ENCODE results near the gene FLT1. TPM values are rescaled to one million over a fixed set of nuclear protein-coding genes. Genes with fewer than 3 reads are reported as not detected.

Gene FLT1
- total RNA-seq, 2 experiments from 2014 or later: 2.0 to 2.5 TPM

- peaks cover 32% of the 10 kb centered on the region for H3K27me3 Mint-ChIP-seq
- H3K9me3 Mint-ChIP-seq: peaks cover 6% of the 10 kb centered on the region
- DNase-seq: no peak
- CTCF ChIA-PET: no interaction called here
- no peak overlapping the region for H3K27ac Mint-ChIP-seq
- peaks cover 7% of the 10 kb centered on the region for H3K4me1 Mint-ChIP-seq
- POLR2A ChIA-PET: interaction anchor here (1.0 kb wide), 1 partner anchor 125 kb away, joined by 5 read pairs; the partner anchor contains the start of gene POMP
- peaks cover 6% of the 10 kb centered on the region for H3K36me3 Mint-ChIP-seq (ENCODE audit: low read depth)
- no peak overlapping the region for H3K4me3 Mint-ChIP-seq
Measured at GRCh38 chr13:28533441-28534166, 38.7 kb upstream of the FLT1 start.

DNA sequence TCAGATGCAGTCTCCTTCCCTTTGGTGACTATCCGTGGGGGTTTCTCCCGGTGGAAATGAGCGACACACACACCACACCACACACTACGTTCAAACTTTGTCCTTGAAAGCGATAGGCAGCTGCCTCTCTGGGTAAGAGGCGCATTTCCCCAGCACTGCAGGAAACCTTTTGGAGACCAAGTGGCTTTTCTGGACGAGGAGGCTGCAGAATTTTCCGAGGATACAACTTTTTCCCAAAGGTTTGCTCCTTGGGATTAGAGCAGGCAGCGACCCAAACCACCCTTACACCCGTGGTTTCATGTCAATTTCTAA is 38.2 kb upstream of the FLT1 start:
- POLR2A ChIA-PET: no interaction called here
- Mint-ChIP-seq H3K9me3 (peaks cover 6% of the 10 kb centered on the region), H3K27me3 (peaks cover 34% of the 10 kb centered on the region), H3K27ac (no peak overlapping the region), H3K36me3 (ENCODE audit: low read depth) (peaks cover 6% of the 10 kb centered on the region), H3K4me3 (no peak overlapping the region), H3K4me1 (peaks cover 7% of the 10 kb centered on the region)
- CTCF ChIA-PET: no interaction called here
- no peak for DNase-seq

DNA sequence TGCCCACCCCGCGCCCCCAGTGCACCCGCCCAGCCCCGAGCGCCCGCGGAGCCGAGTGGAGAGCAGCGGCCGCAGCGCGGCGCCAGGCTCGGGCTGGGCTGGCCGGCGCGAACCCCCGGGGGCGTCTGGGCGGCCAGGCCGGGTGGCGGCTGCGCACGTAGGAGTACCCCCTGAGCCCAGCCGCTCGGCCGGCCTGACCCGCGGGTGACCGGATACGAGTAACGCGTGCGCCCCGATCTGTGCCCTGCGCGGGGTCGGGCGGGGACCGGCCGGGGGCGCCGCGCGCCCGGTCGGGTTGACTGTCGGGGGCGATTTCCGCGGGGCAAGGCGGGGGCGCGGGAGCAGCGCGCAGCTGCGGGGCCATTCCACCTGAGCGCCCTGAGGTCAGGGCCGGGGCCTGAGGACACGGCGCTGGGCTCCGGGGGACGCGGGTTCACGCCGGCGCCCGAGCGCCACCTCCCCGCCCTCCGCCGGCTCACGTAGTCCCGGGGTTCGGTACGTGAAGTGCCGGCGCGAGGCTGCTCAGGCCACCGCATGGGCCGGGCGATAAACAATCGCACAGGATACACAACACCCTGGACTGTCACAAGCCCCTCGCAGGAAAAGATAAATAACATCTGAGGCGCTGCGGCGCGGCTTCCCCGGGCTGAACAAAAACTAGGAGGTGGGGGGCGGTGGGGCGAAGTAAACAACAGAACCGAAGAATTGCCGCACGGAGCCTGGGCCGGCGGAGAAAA is 37.6 kb upstream of the FLT1 start:
- H3K27ac Mint-ChIP-seq: no peak overlapping the region
- H3K4me1 Mint-ChIP-seq: peaks cover 7% of the 10 kb centered on the region
- H3K4me3 Mint-ChIP-seq: no peak overlapping the region
- peaks cover 40% of the 10 kb centered on the region for H3K27me3 Mint-ChIP-seq
- H3K9me3 Mint-ChIP-seq: peaks cover 6% of the 10 kb centered on the region
- ChIA-PET POLR2A (no interaction called here), CTCF (no interaction called here)
- H3K36me3 Mint-ChIP-seq (ENCODE audit: low read depth): peaks cover 6% of the 10 kb centered on the region
- no peak for DNase-seq

DNA sequence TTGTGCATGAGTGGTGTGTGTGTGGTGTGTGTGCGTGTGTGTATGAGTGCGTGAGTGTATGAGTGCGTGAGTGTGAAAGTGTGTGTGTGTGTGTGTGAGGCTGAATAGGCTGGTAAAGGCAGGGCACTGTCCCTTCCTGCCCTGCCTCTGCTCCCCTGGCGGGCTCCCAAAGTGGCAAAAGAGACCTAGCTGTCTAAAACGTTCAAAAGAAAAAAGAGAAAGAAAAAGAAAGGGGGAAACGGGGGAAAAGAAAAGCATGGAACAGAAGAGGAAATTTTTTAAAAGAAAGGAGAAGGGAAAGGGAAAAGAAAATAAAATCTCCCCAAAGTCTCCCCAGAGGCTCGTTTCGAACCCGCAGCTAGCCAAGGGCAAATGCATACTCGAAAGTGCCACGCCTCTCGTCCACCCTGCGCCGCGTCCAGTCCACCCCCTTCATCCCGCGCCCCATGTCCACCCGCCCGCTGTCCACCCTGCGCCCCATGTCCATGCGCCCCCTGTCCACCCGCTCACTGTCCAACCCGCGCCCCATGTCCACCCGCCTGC is 37.0 kb upstream of the FLT1 start:
- no peak overlapping the region for H3K4me3 Mint-ChIP-seq
- H3K36me3 Mint-ChIP-seq (ENCODE audit: low read depth): peaks cover 6% of the 10 kb centered on the region
- H3K27me3 Mint-ChIP-seq: peaks cover 39% of the 10 kb centered on the region
- H3K27ac Mint-ChIP-seq: no peak overlapping the region
- no peak for DNase-seq
- peaks cover 6% of the 10 kb centered on the region for H3K9me3 Mint-ChIP-seq
- POLR2A ChIA-PET: no interaction called here
- H3K4me1 Mint-ChIP-seq: peaks cover 7% of the 10 kb centered on the region
- CTCF ChIA-PET: no interaction called here

GRCh38 chr13:28531077-28531844 is 36.3 kb upstream of the FLT1 start:
- Mint-ChIP-seq H3K9me3 (peaks cover 4% of the 10 kb centered on the region), H3K36me3 (ENCODE audit: low read depth) (peaks cover 6% of the 10 kb centered on the region), H3K27ac (no peak overlapping the region), H3K27me3 (peaks cover 36% of the 10 kb centered on the region), H3K4me1 (peaks cover 7% of the 10 kb centered on the region), H3K4me3 (no peak overlapping the region)
- ChIA-PET CTCF (no interaction called here), POLR2A (no interaction called here)
- DNase-seq: no peak

DNA sequence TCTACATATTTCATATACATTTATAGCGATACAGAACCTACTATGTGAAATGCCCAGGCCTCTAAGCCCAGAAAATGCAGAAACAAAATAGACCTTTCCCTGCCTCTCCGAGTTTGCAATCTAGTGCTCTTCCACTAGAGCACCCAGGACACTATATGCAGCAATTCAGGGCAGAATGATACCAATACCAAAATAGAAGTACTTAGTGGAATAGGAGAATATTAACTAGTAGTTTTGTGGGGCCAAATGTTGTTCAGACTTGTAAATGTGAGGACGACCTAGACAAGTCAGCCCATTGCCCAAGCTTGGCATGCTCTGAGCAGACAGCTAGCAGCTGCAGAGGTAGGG is 35.8 kb upstream of the FLT1 start:
- CTCF ChIA-PET: no interaction called here
- H3K36me3 Mint-ChIP-seq (ENCODE audit: low read depth): peaks cover 6% of the 10 kb centered on the region
- no peak for DNase-seq
- H3K27me3 Mint-ChIP-seq: peaks cover 36% of the 10 kb centered on the region
- peaks cover 7% of the 10 kb centered on the region for H3K4me1 Mint-ChIP-seq
- H3K4me3 Mint-ChIP-seq: no peak overlapping the region
- H3K27ac Mint-ChIP-seq: no peak overlapping the region
- H3K9me3 Mint-ChIP-seq: no peaks in the 10 kb centered on the region
- POLR2A ChIA-PET: no interaction called here

GRCh38 chr13:28529836-28530235 is 34.9 kb upstream of the FLT1 start:
- H3K27me3 Mint-ChIP-seq: peaks cover 35% of the 10 kb centered on the region
- peaks cover 8% of the 10 kb centered on the region for H3K4me1 Mint-ChIP-seq
- H3K36me3 Mint-ChIP-seq (ENCODE audit: low read depth): peaks cover 4% of the 10 kb centered on the region
- DNase-seq: no peak
- no peaks in the 10 kb centered on the region for H3K9me3 Mint-ChIP-seq
- ChIA-PET POLR2A (no interaction called here), CTCF (no interaction called here)
- no peak overlapping the region for H3K4me3 Mint-ChIP-seq
- no peak overlapping the region for H3K27ac Mint-ChIP-seq

GRCh38 chr13:28528848-28529247 is 33.9 kb upstream of the FLT1 start:
- peaks cover 30% of the 10 kb centered on the region for H3K27me3 Mint-ChIP-seq
- H3K36me3 Mint-ChIP-seq (ENCODE audit: low read depth): peaks cover 1% of the 10 kb centered on the region
- POLR2A ChIA-PET: no interaction called here
- CTCF ChIA-PET: no interaction called here
- H3K4me1 Mint-ChIP-seq: peaks cover 8% of the 10 kb centered on the region
- no peak overlapping the region for H3K27ac Mint-ChIP-seq
- H3K9me3 Mint-ChIP-seq: no peaks in the 10 kb centered on the region
- no peak for DNase-seq
- no peak overlapping the region for H3K4me3 Mint-ChIP-seq

DNA sequence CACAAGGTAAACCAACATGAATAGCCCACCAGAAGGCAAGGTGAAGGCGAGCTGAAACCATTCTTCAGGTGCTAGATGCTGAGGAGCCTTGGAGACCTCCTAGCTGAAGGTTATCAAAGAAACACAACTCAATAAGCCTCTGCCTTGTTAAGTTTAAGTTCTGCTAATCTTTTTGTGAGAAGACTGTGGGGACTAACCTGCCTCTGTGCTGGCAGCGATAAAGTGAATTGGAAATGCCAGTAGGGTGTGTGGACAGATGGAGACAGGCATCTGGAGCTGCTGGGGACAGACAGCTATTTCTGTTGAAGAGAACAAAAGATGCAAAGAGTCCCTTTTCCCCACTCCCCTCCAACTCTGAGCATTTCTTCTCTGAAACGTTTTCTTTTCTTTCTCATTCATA is 33.5 kb upstream of the FLT1 start:
- Mint-ChIP-seq H3K9me3 (no peaks in the 10 kb centered on the region), H3K27ac (no peak overlapping the region), H3K4me1 (peaks cover 7% of the 10 kb centered on the region), H3K36me3 (ENCODE audit: low read depth) (no peaks in the 10 kb centered on the region), H3K4me3 (no peak overlapping the region), H3K27me3 (peaks cover 25% of the 10 kb centered on the region)
- no peak for DNase-seq
- ChIA-PET CTCF (no interaction called here), POLR2A (no interaction called here)

GRCh38 chr13:28527629-28528028 is 32.7 kb upstream of the FLT1 start:
- H3K27me3 Mint-ChIP-seq: peaks cover 18% of the 10 kb centered on the region
- H3K27ac Mint-ChIP-seq: no peak overlapping the region
- no peak for DNase-seq
- H3K4me3 Mint-ChIP-seq: no peak overlapping the region
- POLR2A ChIA-PET: no interaction called here
- H3K36me3 Mint-ChIP-seq (ENCODE audit: low read depth): no peaks in the 10 kb centered on the region
- peaks cover 4% of the 10 kb centered on the region for H3K4me1 Mint-ChIP-seq
- CTCF ChIA-PET: no interaction called here
- H3K9me3 Mint-ChIP-seq: no peaks in the 10 kb centered on the region

DNA sequence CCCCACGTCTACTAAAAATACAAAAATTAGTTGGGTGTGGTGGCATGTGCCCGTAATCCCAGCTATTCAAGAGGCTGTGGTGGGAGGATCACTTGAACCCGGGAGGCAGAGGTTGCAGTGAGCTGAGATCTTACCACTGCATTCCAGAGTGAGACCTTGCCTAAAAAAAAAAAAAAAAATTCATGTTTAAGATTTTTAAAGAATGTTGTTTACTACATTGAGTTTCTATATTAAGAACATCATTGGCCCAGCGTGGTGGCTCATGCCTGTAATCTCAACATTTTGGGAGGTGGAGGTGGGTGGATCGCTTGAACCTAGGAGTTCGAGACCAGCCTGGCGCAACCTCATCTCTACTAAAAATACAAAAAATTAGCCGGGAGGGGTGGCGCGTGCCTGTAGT is 31.9 kb upstream of the FLT1 start:
- ChIA-PET CTCF (no interaction called here), POLR2A (no interaction called here)
- H3K4me3 Mint-ChIP-seq: no peak overlapping the region
- H3K4me1 Mint-ChIP-seq: peaks cover 4% of the 10 kb centered on the region
- H3K27ac Mint-ChIP-seq: no peak overlapping the region
- DNase-seq: no peak
- H3K9me3 Mint-ChIP-seq: no peaks in the 10 kb centered on the region
- H3K27me3 Mint-ChIP-seq: peaks cover 18% of the 10 kb centered on the region
- H3K36me3 Mint-ChIP-seq (ENCODE audit: low read depth): no peaks in the 10 kb centered on the region

DNA sequence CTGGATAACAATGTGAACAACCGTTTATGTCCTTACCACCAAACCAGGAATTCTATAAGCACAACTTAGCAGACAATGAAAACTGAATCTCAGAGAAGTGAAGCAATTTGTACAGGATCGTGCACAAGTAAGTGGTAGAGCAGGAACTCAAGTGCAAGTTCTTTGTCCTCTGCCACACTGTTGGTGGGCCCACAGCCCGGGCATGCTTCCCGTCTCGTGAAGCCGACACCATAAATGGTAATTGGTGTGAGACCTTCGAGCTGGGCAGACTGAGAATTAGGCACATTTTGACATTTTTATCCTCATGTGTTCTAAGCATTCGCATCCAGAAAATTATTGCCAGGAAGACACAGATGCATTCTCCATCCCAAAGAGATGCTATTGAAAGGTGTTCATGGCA is 27.9 kb upstream of the FLT1 start:
- H3K9me3 Mint-ChIP-seq: no peaks in the 10 kb centered on the region
- ChIA-PET POLR2A (no interaction called here), CTCF (no interaction called here)
- H3K27ac Mint-ChIP-seq: no peak overlapping the region
- peaks cover 19% of the 10 kb centered on the region for H3K27me3 Mint-ChIP-seq
- peaks cover 4% of the 10 kb centered on the region for H3K4me1 Mint-ChIP-seq
- H3K36me3 Mint-ChIP-seq (ENCODE audit: low read depth): no peaks in the 10 kb centered on the region
- no peak overlapping the region for H3K4me3 Mint-ChIP-seq
- no peak for DNase-seq

DNA sequence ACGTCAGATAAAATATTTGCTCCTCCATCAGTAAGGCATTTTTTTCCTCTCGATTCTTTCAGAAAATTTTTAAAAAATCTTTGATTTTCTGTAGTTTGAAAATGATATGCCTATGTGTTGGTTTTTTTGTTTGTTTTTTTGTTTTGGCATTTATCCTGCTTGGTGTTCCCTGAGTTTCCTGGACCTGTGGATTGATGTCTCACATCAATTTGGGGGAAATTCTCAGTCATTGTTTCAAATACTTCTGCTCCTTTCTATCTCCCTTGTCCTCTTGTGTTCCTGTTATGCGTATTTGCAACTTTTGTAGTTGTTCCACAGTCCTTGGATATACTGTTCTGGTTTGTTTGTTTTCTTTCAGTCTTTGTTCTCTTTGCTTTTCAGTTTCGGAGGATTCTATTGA is 18.8 kb upstream of the FLT1 start:
- H3K9me3 Mint-ChIP-seq: no peaks in the 10 kb centered on the region
- DNase-seq: no peak
- no peak overlapping the region for H3K4me3 Mint-ChIP-seq
- no peak overlapping the region for H3K27ac Mint-ChIP-seq
- CTCF ChIA-PET: no interaction called here
- peaks cover 26% of the 10 kb centered on the region for H3K27me3 Mint-ChIP-seq
- no peaks in the 10 kb centered on the region for H3K36me3 Mint-ChIP-seq (ENCODE audit: low read depth)
- H3K4me1 Mint-ChIP-seq: no peaks in the 10 kb centered on the region
- POLR2A ChIA-PET: no interaction called here
